Lung (tissue), 12 donors: ENCODE data around the gene SPAG4. TPM values are rescaled to one million over a fixed set of nuclear protein-coding genes. Genes with fewer than 3 reads are reported as not detected.

Experiments
- ATAC-seq: fragments of 200-7000 bp; cut with Tn5 transposase; one replicate; pipeline ENCODE4 v1.9.1; 2020; ENCODE audit warnings: moderate number of reproducible peaks; ENCODE audit not compliant: insufficient read depth, low FRiP score
- DNase-seq, 3 donors: peaks; one replicate each; pipeline ENCODE4 v3.0.0-alpha.2; 2013 to 2017
- H3K27ac ChIP-seq, 2 donors: one replicate each; pipeline ENCODE4 v1.5.1; 2013; ENCODE audit warnings: mild to moderate bottlenecking in 2 of 2, moderate library complexity in 2 of 2, control low read depth in 1 of 2, inconsistent platforms in 1 of 2, low read depth in 1 of 2, low read length in 1 of 2
- H3K27me3 ChIP-seq, 3 donors: one replicate each; pipeline ENCODE4 v1.5.1; 2013; ENCODE audit warnings: low read length in 2 of 3; ENCODE audit not compliant: control insufficient read depth in 3 of 3, insufficient read depth in 3 of 3
- H3K36me3 ChIP-seq, 4 donors: one replicate each; pipeline ENCODE4 v1.5.1; 2013; ENCODE audit warnings: low read length in 4 of 4, mild to moderate bottlenecking in 1 of 4, moderate library complexity in 1 of 4; ENCODE audit not compliant: control insufficient read depth in 4 of 4, insufficient read depth in 4 of 4
- H3K4me1 ChIP-seq, 5 donors: one replicate each; pipeline ENCODE4 v1.5.1; 2013; ENCODE audit warnings: low read length in 5 of 5, mild to moderate bottlenecking in 2 of 5, moderate library complexity in 1 of 5; ENCODE audit not compliant: control insufficient read depth in 5 of 5, insufficient read depth in 5 of 5
- H3K4me3 ChIP-seq: one replicate; pipeline ENCODE4 v1.5.1; 2013; ENCODE audit warnings: mild to moderate bottlenecking, control low read depth, moderate library complexity
- H3K9ac ChIP-seq, 2 donors: one replicate each; pipeline ENCODE4 v1.5.1; 2013; ENCODE audit warnings: low read length in 2 of 2, control low read depth in 1 of 2; ENCODE audit not compliant: insufficient read depth in 1 of 2
- H3K9me3 ChIP-seq, 4 donors: one replicate each; pipeline ENCODE4 v1.5.1; 2013; ENCODE audit warnings: low read length in 3 of 4, mild to moderate bottlenecking in 1 of 4, moderate library complexity in 1 of 4; ENCODE audit not compliant: control insufficient read depth in 4 of 4, insufficient read depth in 3 of 4
- WGBS, 2 donors: extraction: QIAGEN DNeasy Blood & Tissue Kit; methylation state at CpG; one replicate each; pipeline ENCODE4 v1.1.7; 2013; 5-methylcytosine and 5-hydroxymethylcytosine counted together
- polyA plus RNA-seq, 2 donors: library from polyadenylated mRNA; stranded (reverse); fragments of 200-250 nt; gene quantifications; one replicate each; pipeline ENCODE4 v1.2.1, GENCODE V29; 2013
- total RNA-seq, 2 donors: library from RNA; depleted of rRNA in 1 of 2; stranded (reverse); fragments of >200 nt in 1 of 2; gene quantifications; one replicate each; pipeline ENCODE4 v1.2.1, GENCODE V29; 2014 to 2021
- TF ChIP-seq, protein P1 (sequence below): IDR thresholded peaks from 2 replicates; pipeline ENCODE4 v1.5.1; 2012; ENCODE audit warnings: mild to moderate bottlenecking; ENCODE audit errors: control extremely low read depth, extremely low read depth
- donor health status: control.
- donor health status: control.
- donor health status: Bipolar disorder and iron deficiency.
- donor health status: healthy.
- donor health status: DM: yes; HTN: yes; CAD: no.

Gene SPAG4
- total and polyA plus RNA-seq, 4 donors: 1.9 to 5.7 (median 3.7) TPM

GRCh38 chr20:35636095-35636494, 20.5 kb downstream of the SPAG4 start:
- H3K36me3 ChIP-seq: peaks cover 6 to 12% (median 7%) of the 10 kb centered on the region in 4 donors
- ATAC-seq: no peak
- H3K27me3 ChIP-seq: no peaks in the 10 kb centered on the region
- H3K4me3 ChIP-seq: no peak overlapping the region
- peaks cover 7 to 23% (median 15%) of the 10 kb centered on the region in 5 donors for H3K4me1 ChIP-seq
- DNase-seq: peak in 2 of 3 donors; percentile 25 to 40
- H3K27ac ChIP-seq: no peak overlapping the region
- no peaks in the 10 kb centered on the region for H3K9me3 ChIP-seq
- TF ChIP-seq, protein P1, sequence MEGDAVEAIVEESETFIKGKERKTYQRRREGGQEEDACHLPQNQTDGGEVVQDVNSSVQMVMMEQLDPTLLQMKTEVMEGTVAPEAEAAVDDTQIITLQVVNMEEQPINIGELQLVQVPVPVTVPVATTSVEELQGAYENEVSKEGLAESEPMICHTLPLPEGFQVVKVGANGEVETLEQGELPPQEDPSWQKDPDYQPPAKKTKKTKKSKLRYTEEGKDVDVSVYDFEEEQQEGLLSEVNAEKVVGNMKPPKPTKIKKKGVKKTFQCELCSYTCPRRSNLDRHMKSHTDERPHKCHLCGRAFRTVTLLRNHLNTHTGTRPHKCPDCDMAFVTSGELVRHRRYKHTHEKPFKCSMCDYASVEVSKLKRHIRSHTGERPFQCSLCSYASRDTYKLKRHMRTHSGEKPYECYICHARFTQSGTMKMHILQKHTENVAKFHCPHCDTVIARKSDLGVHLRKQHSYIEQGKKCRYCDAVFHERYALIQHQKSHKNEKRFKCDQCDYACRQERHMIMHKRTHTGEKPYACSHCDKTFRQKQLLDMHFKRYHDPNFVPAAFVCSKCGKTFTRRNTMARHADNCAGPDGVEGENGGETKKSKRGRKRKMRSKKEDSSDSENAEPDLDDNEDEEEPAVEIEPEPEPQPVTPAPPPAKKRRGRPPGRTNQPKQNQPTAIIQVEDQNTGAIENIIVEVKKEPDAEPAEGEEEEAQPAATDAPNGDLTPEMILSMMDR: no peak
- no peak overlapping the region for H3K9ac ChIP-seq
- 78 to 90% methylated on average over 2 of the region's 2 CpGs for WGBS, 2 donors

GRCh38 chr20:35637276-35637675, 21.6 kb downstream of the SPAG4 start:
- Histone ChIP-seq H3K27ac (no peak overlapping the region), H3K4me3 (no peak overlapping the region), H3K9ac (no peak overlapping the region), H3K36me3 (peaks cover 0 to 2% (median under 1%) of the 10 kb centered on the region in 4 donors), H3K9me3 (no peaks in the 10 kb centered on the region), H3K27me3 (no peaks in the 10 kb centered on the region), H3K4me1 (peaks cover 7 to 23% (median 15%) of the 10 kb centered on the region in 5 donors)
- WGBS, 2 donors: 96 to 99% methylated on average over 6 of the region's 6 CpGs
- ATAC-seq (no peak), DNase-seq (no peak)
- TF ChIP-seq, protein P1: no peak

GRCh38 chr20:35638751-35639150, 23.1 kb downstream of the SPAG4 start:
- no peak for DNase-seq
- WGBS, 2 donors: 45 to 56% methylated on average over 2 of the region's 2 CpGs

More at GRCh38 chr20:35638751-35639150, 23.1 kb downstream of the SPAG4 start:
- Histone ChIP-seq H3K9ac (no peak overlapping the region), H3K27me3 (no peaks in the 10 kb centered on the region), H3K27ac (no peak overlapping the region), H3K4me3 (no peak overlapping the region), H3K36me3 (peaks cover 0 to 2% (median 0%) of the 10 kb centered on the region in 4 donors), H3K4me1 (peaks cover 12 to 23% (median 15%) of the 10 kb centered on the region in 5 donors), H3K9me3 (no peaks in the 10 kb centered on the region)
- ATAC-seq: no peak
- TF ChIP-seq, protein P1: no peak
